ENCODE data around the gene HOXA6. TPM values are rescaled to one million over a fixed set of nuclear protein-coding genes. Genes with fewer than 3 reads are reported as not detected.
A peak's percentile ranks its signal among the peaks of the same experiment; 100 is the strongest.

The HOXA6 gene
- total RNA-seq, 4 donors from 2014 or later, result 5.7 to 15.4 (median 12.4) TPM

DNA sequence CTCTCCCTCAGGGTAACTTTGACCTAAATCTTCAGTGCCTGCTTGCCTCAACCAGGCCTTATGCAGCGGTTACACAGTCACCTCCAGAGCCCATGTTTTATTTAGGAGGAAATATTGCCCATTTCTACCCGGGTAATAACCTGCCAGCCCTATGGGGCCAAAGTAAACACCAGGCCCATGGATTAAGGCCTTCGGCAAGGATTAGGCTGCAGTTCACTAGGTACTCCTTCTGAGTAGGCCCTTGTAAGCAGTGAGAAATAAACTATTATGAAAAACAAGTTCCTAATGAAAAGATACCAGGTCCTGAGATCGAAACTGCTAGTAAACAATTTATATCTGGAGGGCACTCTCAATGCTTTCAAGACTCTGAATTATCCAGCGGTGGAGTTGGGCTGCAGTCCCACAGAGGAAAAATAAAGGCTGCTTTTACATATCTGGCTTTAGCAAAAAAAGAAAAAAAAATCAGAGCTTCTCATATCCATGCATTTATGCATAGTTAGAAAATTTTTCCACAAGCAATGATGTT, 30.3 kb upstream of the HOXA6 start:
- intact Hi-C loops (cut with DNase I; ENCODE audit: low total_unique reads), result no loop called here
- WGBS, 2 donors, result 54 to 57% methylated on average over 5 of the region's 5 CpGs
- no peak overlapping the region for H3K4me3 ChIP-seq (ENCODE audit: low read depth, poor library complexity, severe bottlenecking)
- DNase-seq (ENCODE audit: low spot score in 2 of 2), result peak in 1 of 2 donors; percentile 75
- TF ChIP-seq, protein P1, sequence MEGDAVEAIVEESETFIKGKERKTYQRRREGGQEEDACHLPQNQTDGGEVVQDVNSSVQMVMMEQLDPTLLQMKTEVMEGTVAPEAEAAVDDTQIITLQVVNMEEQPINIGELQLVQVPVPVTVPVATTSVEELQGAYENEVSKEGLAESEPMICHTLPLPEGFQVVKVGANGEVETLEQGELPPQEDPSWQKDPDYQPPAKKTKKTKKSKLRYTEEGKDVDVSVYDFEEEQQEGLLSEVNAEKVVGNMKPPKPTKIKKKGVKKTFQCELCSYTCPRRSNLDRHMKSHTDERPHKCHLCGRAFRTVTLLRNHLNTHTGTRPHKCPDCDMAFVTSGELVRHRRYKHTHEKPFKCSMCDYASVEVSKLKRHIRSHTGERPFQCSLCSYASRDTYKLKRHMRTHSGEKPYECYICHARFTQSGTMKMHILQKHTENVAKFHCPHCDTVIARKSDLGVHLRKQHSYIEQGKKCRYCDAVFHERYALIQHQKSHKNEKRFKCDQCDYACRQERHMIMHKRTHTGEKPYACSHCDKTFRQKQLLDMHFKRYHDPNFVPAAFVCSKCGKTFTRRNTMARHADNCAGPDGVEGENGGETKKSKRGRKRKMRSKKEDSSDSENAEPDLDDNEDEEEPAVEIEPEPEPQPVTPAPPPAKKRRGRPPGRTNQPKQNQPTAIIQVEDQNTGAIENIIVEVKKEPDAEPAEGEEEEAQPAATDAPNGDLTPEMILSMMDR (IDR thresholded peaks at IDR 0.05), result no peak
- TF ChIP-seq POLR2A (IDR thresholded peaks at IDR 0.05), result no peak

DNA sequence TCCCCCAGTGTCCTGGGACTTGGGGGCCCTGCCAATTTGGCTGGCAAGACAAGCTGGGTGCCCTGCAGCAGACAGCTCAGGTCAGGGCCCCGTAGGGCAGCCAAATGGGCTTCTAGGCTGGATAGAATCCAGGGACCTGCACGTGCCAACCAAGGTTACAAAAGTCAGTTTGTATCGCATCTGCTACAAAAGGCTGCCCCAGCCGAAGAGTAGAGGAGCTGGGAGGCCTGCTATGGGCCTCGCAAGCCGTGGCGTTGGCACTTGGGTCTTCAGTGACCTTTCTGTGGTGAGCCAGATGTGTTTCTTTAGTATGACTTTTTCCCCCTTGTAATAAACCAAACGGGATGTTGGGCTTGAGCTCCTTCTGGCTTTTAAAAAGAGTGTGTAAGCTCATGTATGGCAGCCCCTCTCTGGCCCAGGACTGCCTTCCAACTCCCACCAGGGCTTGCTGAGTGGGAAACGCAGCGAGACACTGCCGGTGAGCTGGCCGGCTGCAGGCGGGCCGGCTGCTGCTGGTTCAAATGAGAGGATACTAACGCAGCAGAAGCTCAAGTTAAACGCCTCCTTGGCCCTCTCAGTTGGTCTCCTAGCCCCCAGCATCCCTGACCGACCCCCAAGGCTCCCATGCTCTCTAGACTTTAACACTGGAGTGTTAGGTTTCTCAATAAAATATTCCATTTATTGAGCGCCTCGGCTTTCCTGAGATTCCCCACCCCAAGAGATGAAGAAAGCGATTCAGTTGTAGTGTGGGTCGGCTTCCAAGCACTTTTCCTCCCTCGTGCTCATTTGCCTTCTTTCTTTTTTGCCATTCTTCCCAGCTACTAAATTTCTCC, 29.6 kb upstream of the HOXA6 start:
- H3K4me3 ChIP-seq (ENCODE audit: low read depth, poor library complexity, severe bottlenecking), result no peak overlapping the region
- 61 to 67% methylated on average over 22 of the region's 22 CpGs for WGBS, 2 donors
- DNase-seq (ENCODE audit: low spot score in 2 of 2), result peak in 1 of 2 donors; percentile 86
- intact Hi-C loops (cut with DNase I; ENCODE audit: low total_unique reads), result no loop called here
- TF ChIP-seq, protein P1 (IDR thresholded peaks at IDR 0.05), result no peak
- no peak for TF ChIP-seq POLR2A (IDR thresholded peaks at IDR 0.05)

DNA sequence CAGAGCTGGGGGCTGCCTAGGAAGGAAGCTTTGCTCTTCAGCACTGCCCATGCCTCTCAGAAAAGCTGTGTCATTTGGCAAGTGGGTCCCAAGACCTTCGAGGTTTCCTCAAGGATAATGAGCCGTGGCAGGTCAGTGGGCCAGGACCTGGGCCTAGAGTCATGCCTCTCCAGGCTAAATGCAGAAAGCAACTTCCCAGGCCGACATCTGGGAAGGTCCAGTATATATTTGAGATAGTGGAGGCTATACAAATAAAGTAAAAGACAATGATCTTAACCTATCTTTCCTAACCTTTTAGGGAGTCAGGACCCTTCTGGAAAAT, 28.9 kb upstream of the HOXA6 start:
- DNase-seq (ENCODE audit: low spot score in 2 of 2), result peak in 1 of 2 donors; percentile 84
- H3K4me3 ChIP-seq (ENCODE audit: low read depth, poor library complexity, severe bottlenecking), result no peak overlapping the region
- no peak for TF ChIP-seq POLR2A (IDR thresholded peaks at IDR 0.05)
- TF ChIP-seq, protein P1 (IDR thresholded peaks at IDR 0.05), result no peak
- WGBS, 2 donors, result 56 to 60% methylated on average over 3 of the region's 3 CpGs
- intact Hi-C loops (cut with DNase I; ENCODE audit: low total_unique reads), result no loop called here

DNA sequence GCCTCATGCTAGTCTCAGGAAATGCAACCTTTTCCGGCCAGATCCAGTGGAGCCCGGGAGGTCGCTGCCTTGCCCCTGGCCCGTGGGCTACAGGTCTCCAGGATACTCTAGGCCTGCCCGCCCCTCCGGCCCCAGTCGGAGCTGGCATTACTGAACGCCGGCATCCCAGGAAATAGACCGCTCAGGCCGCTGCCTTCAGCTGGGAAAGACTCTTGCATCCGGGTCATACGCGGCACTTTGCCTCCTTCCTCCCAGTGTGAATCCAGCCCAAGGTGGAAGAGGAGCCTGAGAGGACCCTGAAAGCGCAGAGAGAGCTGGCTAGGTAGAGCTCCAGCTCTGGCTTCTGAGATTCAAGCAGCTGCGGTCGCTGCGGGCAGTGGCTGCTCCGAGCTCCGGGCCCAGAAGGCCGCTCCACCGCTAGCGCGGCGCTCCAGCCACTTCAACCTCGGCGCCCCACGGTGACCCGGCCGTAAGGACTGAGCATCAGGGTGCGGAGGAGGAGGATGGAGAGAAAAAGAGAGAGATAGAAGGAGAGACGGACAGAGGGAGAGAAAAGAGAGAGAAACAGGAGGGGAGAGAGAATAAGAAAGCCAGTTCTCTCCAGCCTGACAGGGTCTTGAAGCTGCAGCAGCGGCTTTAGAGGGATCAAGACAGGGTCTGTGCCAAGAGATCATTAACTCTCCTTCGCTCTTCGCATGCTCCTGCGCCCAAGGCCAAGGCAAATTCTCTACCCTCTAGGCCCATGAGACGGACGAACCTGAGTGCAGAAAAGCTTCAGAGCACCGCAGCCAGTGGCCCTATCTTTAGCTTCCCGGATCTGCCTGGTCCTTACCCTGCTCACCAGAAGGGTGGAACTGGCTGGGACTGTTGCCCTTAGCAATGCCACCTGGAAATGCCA, 28.3 kb upstream of the HOXA6 start:
- intact Hi-C loops (cut with DNase I; ENCODE audit: low total_unique reads), result no loop called here
- no peak overlapping the region for H3K4me3 ChIP-seq (ENCODE audit: low read depth, poor library complexity, severe bottlenecking)
- TF ChIP-seq, protein P1 (IDR thresholded peaks at IDR 0.05), result no peak
- no peak for TF ChIP-seq POLR2A (IDR thresholded peaks at IDR 0.05)
- WGBS, 2 donors, result 67 to 68% methylated on average over 37 of the region's 40 CpGs
- DNase-seq (ENCODE audit: low spot score in 2 of 2), result peak in 1 of 2 donors; percentile 79

DNA sequence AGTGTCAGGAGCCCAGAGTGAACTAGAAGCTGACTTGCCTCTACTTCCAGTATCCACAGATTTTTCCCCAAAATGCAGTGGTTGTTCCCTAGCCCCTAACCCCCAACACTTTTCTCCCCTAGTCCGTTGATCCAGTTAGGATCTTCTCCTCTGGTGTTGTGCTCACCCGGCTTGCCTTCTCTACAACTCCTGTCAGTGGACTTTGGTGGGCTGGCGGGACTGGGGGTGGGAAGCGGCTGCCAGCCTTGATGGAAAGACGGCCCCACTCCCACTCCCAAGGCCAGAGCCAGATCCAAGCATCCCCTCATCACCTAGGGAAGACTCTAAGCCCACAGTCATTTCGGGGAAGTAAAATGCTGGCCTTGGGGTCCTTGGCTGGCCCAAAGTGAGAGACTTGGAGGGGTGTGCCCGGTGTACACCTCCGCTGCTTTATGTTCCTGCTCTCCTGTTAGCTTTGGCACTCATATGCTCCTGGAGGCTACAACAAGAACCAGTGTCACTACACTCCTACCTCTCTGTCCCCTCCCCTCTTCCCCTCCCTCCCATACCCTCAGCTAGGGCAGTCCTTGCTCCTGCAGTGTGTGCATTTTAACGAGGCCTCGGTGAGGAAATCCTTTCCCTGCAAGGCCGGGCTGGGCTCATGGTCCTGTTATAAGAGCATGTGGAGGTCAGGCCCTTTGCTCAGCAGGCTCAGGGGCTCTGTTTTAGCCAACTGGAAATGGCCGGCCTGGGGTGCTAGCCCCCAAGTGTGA, 27.5 kb upstream of the HOXA6 start:
- TF ChIP-seq POLR2A (IDR thresholded peaks at IDR 0.05), result no peak
- TF ChIP-seq, protein P1 (IDR thresholded peaks at IDR 0.05), result no peak
- DNase-seq (ENCODE audit: low spot score in 2 of 2), result peak in 1 of 2 donors; percentile 90
- 65 to 75% methylated on average over 12 of the region's 12 CpGs for WGBS, 2 donors
- intact Hi-C loops (cut with DNase I; ENCODE audit: low total_unique reads), result no loop called here
- no peak overlapping the region for H3K4me3 ChIP-seq (ENCODE audit: low read depth, poor library complexity, severe bottlenecking)

Data from lower leg skin (tissue), 4 donors.